Tibial nerve (tissue), 4 donors: ENCODE data around the gene TACR2. TPM values are rescaled to one million over a fixed set of nuclear protein-coding genes. Genes with fewer than 3 reads are reported as not detected.

ENCODE experiments used
- DNase-seq, 2 donors: peaks; one replicate each; pipeline ENCODE4 v3.0.0-alpha.2; 2019; ENCODE audit warnings: low spot score in 2 of 2
- H3K27ac ChIP-seq, 4 donors: fragments of 200-600 bp; sonication (generic) in 3 of 4; one replicate each; pipeline ENCODE4 v1.5.1; 2017 to 2019; ENCODE audit warnings: mild to moderate bottlenecking in 1 of 4
- H3K27me3 ChIP-seq, 2 donors: fragments of 200-600 bp; sonication (generic) in 1 of 2; one replicate each; pipeline versions ENCODE4 v1.5.1 to v1.6.0; 2017 to 2019
- H3K36me3 ChIP-seq, 3 donors: fragments of 200-600 bp; sonication (generic); one replicate each; pipeline ENCODE4 v1.5.1; 2018 to 2019
- H3K4me1 ChIP-seq, 4 donors: fragments of 200-600 bp; sonication (generic) in 3 of 4; one replicate each; pipeline ENCODE4 v1.5.1; 2017 to 2019
- H3K4me3 ChIP-seq, 4 donors: fragments of 200-600 bp; sonication (generic) in 3 of 4; one replicate each; pipeline ENCODE4 v1.5.1; 2017 to 2019; ENCODE audit warnings: mild to moderate bottlenecking in 1 of 4, moderate library complexity in 1 of 4
- H3K9me3 ChIP-seq, 4 donors: fragments of 200-600 bp; sonication (generic) in 3 of 4; one replicate each; pipeline ENCODE4 v1.5.1; 2017 to 2019
- CTCF ChIP-seq, 5 experiments: fragments of 200-600 bp in 3 of 5; fragments of 450-650 bp in 2 of 5; sonication (generic) in 3 of 5; IDR thresholded peaks; one replicate each; pipeline ENCODE4 v1.5.1; 2016 to 2019; ENCODE audit warnings: antibody characterized with exemption in 5 of 5, mild to moderate bottlenecking in 3 of 5, moderate library complexity in 2 of 5
- EP300 ChIP-seq, 2 donors: sonication (generic); formaldehyde crosslinking; IDR thresholded peaks; one replicate each; pipeline ENCODE4 v1.6.1; 2017; ENCODE audit warnings: antibody characterized with exemption in 2 of 2, mild to moderate bottlenecking in 1 of 2
- POLR2A ChIP-seq, 2 donors: fragments of 450-650 bp; IDR thresholded peaks; one replicate each; pipeline ENCODE4 v1.6.1; 2017; ENCODE audit warnings: antibody characterized with exemption in 2 of 2, mild to moderate bottlenecking in 2 of 2, moderate library complexity in 2 of 2
- WGBS, 2 donors: methylation state at CpG; one replicate each; pipeline ENCODE4 v1.1.5; 2018; 5-methylcytosine and 5-hydroxymethylcytosine counted together
- total RNA-seq, 4 donors: library from RNA; depleted of rRNA; stranded (reverse); fragments of >200 nt; gene quantifications; one replicate each; pipeline ENCODE4 v1.1.0, GENCODE V29; 2016

The TACR2 gene
- total RNA-seq, 4 donors from 2014 or later, result 0.59 to 4.6 (median 1.2) TPM

- Histone ChIP-seq H3K36me3 (peaks cover 0 to 65% (median 6%) of the 10 kb centered on the region in 3 donors), H3K27ac (no peak overlapping the region), H3K4me3 (no peak overlapping the region), H3K4me1 (peaks cover 0 to 16% (median 5%) of the 10 kb centered on the region in 4 donors), H3K9me3 (no peaks in the 10 kb centered on the region), H3K27me3 (no peaks in the 10 kb centered on the region)
- 78 to 80% methylated on average over 6 of the region's 6 CpGs for WGBS, 2 donors
- DNase-seq, result no peak
- TF ChIP-seq CTCF (IDR thresholded peaks at IDR 0.05), result no peak
These were observed 39.5 kb downstream of the TACR2 start for GRCh38 chr10:69377191-69377590.

GRCh38 chr10:69376662-69377061 is 40.1 kb downstream of the TACR2 start:
- Histone ChIP-seq H3K27ac (no peak overlapping the region), H3K27me3 (no peaks in the 10 kb centered on the region), H3K36me3 (peaks cover 0 to 65% (median 6%) of the 10 kb centered on the region in 3 donors), H3K4me1 (peaks cover 0 to 16% (median 5%) of the 10 kb centered on the region in 4 donors), H3K9me3 (no peaks in the 10 kb centered on the region), H3K4me3 (no peak overlapping the region)
- DNase-seq, result no peak
- WGBS, 2 donors, result 93 to 96% methylated on average over 11 of the region's 11 CpGs
- TF ChIP-seq POLR2A (IDR thresholded peaks at IDR 0.05), result no peak
- no peak for TF ChIP-seq EP300 (IDR thresholded peaks at IDR 0.05)

- H3K4me3 ChIP-seq, result no peak overlapping the region
- H3K36me3 ChIP-seq, result peaks cover 0 to 68% (median 6%) of the 10 kb centered on the region in 3 donors
- WGBS, 2 donors, result 30 to 32% methylated on average over 16 to 17 of the region's 19 CpGs
- H3K9me3 ChIP-seq, result no peaks in the 10 kb centered on the region
- peaks cover 0 to 16% (median 5%) of the 10 kb centered on the region in 4 donors for H3K4me1 ChIP-seq
- peak overlapping the region in 2 of 4 donors; percentile 26 to 58 for H3K27ac ChIP-seq
- H3K27me3 ChIP-seq, result no peaks in the 10 kb centered on the region
- TF ChIP-seq POLR2A (IDR thresholded peaks at IDR 0.05) (no peak), CTCF (IDR thresholded peaks at IDR 0.05) (no peak), EP300 (IDR thresholded peaks at IDR 0.05) (no peak)
- DNase-seq, result no peak
These were observed 41.2 kb downstream of the TACR2 start for GRCh38 chr10:69375307-69376151.

- Histone ChIP-seq H3K27ac (no peak overlapping the region), H3K27me3 (no peaks in the 10 kb centered on the region), H3K9me3 (no peaks in the 10 kb centered on the region), H3K36me3 (peaks cover 0 to 68% (median 5%) of the 10 kb centered on the region in 3 donors), H3K4me1 (peaks cover 0 to 16% (median 5%) of the 10 kb centered on the region in 4 donors), H3K4me3 (no peak overlapping the region)
- DNase-seq, result no peak
- 80 to 97% methylated on average over 2 of the region's 2 CpGs for WGBS, 2 donors
- TF ChIP-seq POLR2A (IDR thresholded peaks at IDR 0.05), result no peak
These were observed 41.8 kb downstream of the TACR2 start for GRCh38 chr10:69374931-69375306.

- H3K36me3 ChIP-seq, result peaks cover 0 to 68% (median 0%) of the 10 kb centered on the region in 3 donors
These were observed 42.5 kb downstream of the TACR2 start for GRCh38 chr10:69374242-69374641.

More at GRCh38 chr10:69374242-69374641, 42.5 kb downstream of the TACR2 start:
- WGBS, 2 donors, result 93 to 96% methylated on average over 13 of the region's 13 CpGs
- peaks cover 0 to 16% (median 5%) of the 10 kb centered on the region in 4 donors for H3K4me1 ChIP-seq
- H3K27ac ChIP-seq, result no peak overlapping the region
- DNase-seq, result no peak
- H3K9me3 ChIP-seq, result no peaks in the 10 kb centered on the region
- H3K4me3 ChIP-seq, result no peak overlapping the region
- TF ChIP-seq CTCF (IDR thresholded peaks at IDR 0.05) (no peak), EP300 (IDR thresholded peaks at IDR 0.05) (no peak)
- H3K27me3 ChIP-seq, result no peaks in the 10 kb centered on the region
